HG02623 (cell line): ENCODE measurements around the gene UBE2G1.
"Not testable (repeated sequence)": the region's sequence is repeated elsewhere in the genome, so short reads cannot be mapped to it uniquely, and the experiment has no call there.

Experiments
- ATAC-seq: cut with Tn5 transposase; IDR thresholded peaks from one replicate; pipeline ENCODE4 v1.9.1; 2021; ENCODE audit warnings: moderate library complexity; ENCODE audit not compliant: unreplicated experiment

Gene UBE2G1

GRCh38 chr17:4255271-4255670 is 111.2 kb downstream of the UBE2G1 start:
- not testable (repeated sequence) for ATAC-seq

- ATAC-seq, result no peak
Observed at GRCh38 chr17:4250887-4251286, 115.6 kb downstream of the UBE2G1 start.

- ATAC-seq, result no peak
Observed at GRCh38 chr17:4249452-4250029, 116.9 kb downstream of the UBE2G1 start.

GRCh38 chr17:4248504-4249277 is 117.8 kb downstream of the UBE2G1 start:
- no peak for ATAC-seq

- no peak for ATAC-seq
Observed at GRCh38 chr17:4247971-4248388, 118.5 kb downstream of the UBE2G1 start.

GRCh38 chr17:4247361-4247970 is 119.0 kb downstream of the UBE2G1 start:
- ATAC-seq, result no peak

- ATAC-seq, result no peak
Observed at GRCh38 chr17:4246674-4247073, 119.8 kb downstream of the UBE2G1 start.

GRCh38 chr17:4241535-4241934 is 124.9 kb downstream of the UBE2G1 start:
- ATAC-seq, result no peak

- ATAC-seq, result no peak
Observed at GRCh38 chr17:4236456-4236855, 130.0 kb downstream of the UBE2G1 start.

- no peak for ATAC-seq
Observed at GRCh38 chr17:4235372-4236279, 130.8 kb downstream of the UBE2G1 start.

- no peak for ATAC-seq
Observed at GRCh38 chr17:4234401-4234800, 132.1 kb downstream of the UBE2G1 start.

GRCh38 chr17:4233668-4234258 is 132.7 kb downstream of the UBE2G1 start:
- ATAC-seq, result no peak

- ATAC-seq, result no peak
Observed at GRCh38 chr17:4232168-4232813, 134.2 kb downstream of the UBE2G1 start.

- ATAC-seq, result no peak
Observed at GRCh38 chr17:4229627-4230541, 136.6 kb downstream of the UBE2G1 start.

GRCh38 chr17:4221899-4222659 is 144.4 kb downstream of the UBE2G1 start:
- ATAC-seq, result no peak

- no peak for ATAC-seq
Observed at GRCh38 chr17:4221163-4221562, 145.3 kb downstream of the UBE2G1 start.

GRCh38 chr17:4220655-4221054 is 145.8 kb downstream of the UBE2G1 start:
- no peak for ATAC-seq
